Activated T-cell treated with anti-CD3 and anti-CD28 coated beads, Interleukin-2, amount 50 U/mL, for 72 hours (primary cell): ENCODE results near the gene AP2B1. TPM values are rescaled to one million over a fixed set of nuclear protein-coding genes. Genes with fewer than 3 reads are reported as not detected.
"Not testable (repeated sequence)": the region's sequence is repeated elsewhere in the genome, so short reads cannot be mapped to it uniquely, and the experiment has no call there.

Experiments used
- ATAC-seq, 2 donors: fragments of 150-1000 bp; cut with Tn5 transposase; replicated peaks in 1 of 2; 2 replicates each; pipeline ENCODE4 v1.10.0; 2021; ENCODE audit warnings: moderate library complexity in 2 of 2, mild to moderate bottlenecking in 1 of 2
- DNase-seq, 2 donors: peaks; one replicate each; pipeline ENCODE4 v3.0.0; 2021 to 2022; ENCODE audit warnings: mixed read lengths in 1 of 2
- H3K27ac Mint-ChIP-seq: one replicate; pipeline ENCODE4 v1.8.0; 2022; ENCODE audit warnings: mild to moderate bottlenecking, moderate library complexity, mixed read lengths
- H3K27me3 Mint-ChIP-seq: one replicate; pipeline ENCODE4 v1.8.0; 2022; ENCODE audit warnings: low read depth, mixed read lengths
- H3K36me3 Mint-ChIP-seq, 2 donors: one replicate each; pipeline ENCODE4 v1.8.0; 2022; ENCODE audit warnings: mixed read lengths in 2 of 2, mild to moderate bottlenecking in 1 of 2; ENCODE audit not compliant: insufficient read depth in 2 of 2
- H3K4me1 Mint-ChIP-seq: one replicate; pipeline ENCODE4 v1.8.0; 2022; ENCODE audit warnings: low read depth, mixed read lengths
- H3K4me3 Mint-ChIP-seq, 2 donors: one replicate each; pipeline ENCODE4 v1.8.0; 2022; ENCODE audit warnings: mild to moderate bottlenecking in 2 of 2, mixed read lengths in 2 of 2, moderate library complexity in 2 of 2
- H3K9me3 Mint-ChIP-seq, 2 donors: one replicate each; pipeline ENCODE4 v1.8.0; 2022; ENCODE audit warnings: mixed read lengths in 2 of 2
- total RNA-seq, 2 donors: library from RNA; stranded (reverse); gene quantifications; one replicate each; pipeline ENCODE4 v1.2.3, GENCODE V29; 2022

The AP2B1 gene
- total RNA-seq, 2 donors from 2014 or later: 167 to 179 TPM

- H3K4me1 Mint-ChIP-seq: peaks cover 13% of the 10 kb centered on the region
- H3K27ac Mint-ChIP-seq: no peak overlapping the region
- H3K4me3 Mint-ChIP-seq: no peak overlapping the region
- H3K36me3 Mint-ChIP-seq: peaks cover 12 to 15% of the 10 kb centered on the region in 2 donors
- H3K9me3 Mint-ChIP-seq: peaks cover 0 to 2% of the 10 kb centered on the region in 2 donors
- ATAC-seq (no peak), DNase-seq (no peak)
- no peaks in the 10 kb centered on the region for H3K27me3 Mint-ChIP-seq
Measured at GRCh38 chr17:35700150-35700549, 113.0 kb downstream of the AP2B1 start.

DNA sequence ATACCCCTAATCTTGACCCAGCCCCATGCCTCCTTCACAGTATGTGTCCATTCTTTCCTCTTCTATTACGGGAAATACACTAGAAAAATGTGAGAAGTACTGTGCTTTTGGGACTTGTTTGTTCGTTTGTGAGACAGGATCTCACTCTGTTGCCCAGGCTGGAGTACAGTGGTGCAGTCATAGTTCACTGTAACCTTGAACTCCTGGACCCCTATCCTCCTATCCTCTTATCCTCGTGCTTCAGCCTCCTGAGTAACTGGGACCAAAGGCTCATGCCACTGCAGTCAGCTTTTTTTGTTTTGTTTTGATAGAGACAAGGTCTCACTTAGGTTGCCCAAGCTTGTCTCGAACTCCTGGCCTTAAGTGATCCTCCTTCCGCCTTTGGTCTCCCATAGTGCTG, 114.4 kb downstream of the AP2B1 start:
- Mint-ChIP-seq H3K4me1 (peaks cover 20% of the 10 kb centered on the region), H3K27me3 (no peaks in the 10 kb centered on the region), H3K27ac (no peak overlapping the region), H3K4me3 (no peak overlapping the region), H3K9me3 (peaks cover 0 to 2% of the 10 kb centered on the region in 2 donors), H3K36me3 (peaks cover 9 to 11% of the 10 kb centered on the region in 2 donors)
- ATAC-seq (no peak), DNase-seq (no peak)

DNA sequence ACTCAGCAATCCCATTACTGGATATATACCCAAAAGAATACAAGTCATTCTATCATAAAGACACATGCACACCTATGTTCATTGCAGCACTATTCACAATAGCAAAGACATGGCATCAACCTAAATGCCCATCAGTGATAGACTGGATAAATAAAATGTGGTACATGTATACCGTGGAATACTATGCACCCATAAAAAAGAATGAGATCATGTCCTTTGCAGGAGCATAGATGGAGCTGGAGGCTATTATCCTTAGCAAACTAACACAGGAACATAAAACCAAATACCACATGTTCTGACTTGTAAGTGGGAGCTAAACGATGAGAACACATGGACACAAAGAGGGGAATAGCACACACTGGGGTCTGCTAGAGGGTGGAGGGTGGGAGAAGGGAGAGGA, 116.2 kb downstream of the AP2B1 start:
- not testable (repeated sequence) for H3K36me3 Mint-ChIP-seq, DNase-seq, H3K4me3 Mint-ChIP-seq, H3K9me3 Mint-ChIP-seq, H3K27me3 Mint-ChIP-seq, H3K27ac Mint-ChIP-seq, ATAC-seq
- peaks cover 35% of the 10 kb centered on the region for H3K4me1 Mint-ChIP-seq

DNA sequence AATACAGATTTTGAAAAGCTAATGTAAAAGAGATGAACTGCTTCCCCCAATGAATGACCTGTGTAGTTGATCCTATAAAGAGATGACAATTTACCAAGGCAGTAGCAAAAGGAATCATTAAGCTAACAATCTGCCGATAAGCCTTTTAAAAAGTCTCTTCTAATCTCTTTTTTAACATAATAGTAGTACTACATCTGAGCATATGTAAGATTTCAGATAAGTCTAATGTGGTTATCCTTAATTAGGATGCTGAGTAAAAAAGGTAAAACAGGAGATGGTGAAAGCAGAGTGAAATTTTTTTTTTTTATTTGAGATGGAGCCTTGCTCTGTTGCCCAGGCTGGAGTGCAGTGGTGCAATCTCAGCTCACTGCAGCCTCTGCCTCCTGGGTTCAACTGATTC, 118.1 kb downstream of the AP2B1 start:
- peaks cover 11 to 13% of the 10 kb centered on the region in 2 donors for H3K36me3 Mint-ChIP-seq
- H3K27ac Mint-ChIP-seq: no peak overlapping the region
- H3K9me3 Mint-ChIP-seq: peaks cover 0 to 2% of the 10 kb centered on the region in 2 donors
- no peak overlapping the region for H3K4me3 Mint-ChIP-seq
- no peaks in the 10 kb centered on the region for H3K27me3 Mint-ChIP-seq
- DNase-seq (no peak), ATAC-seq (no peak)
- peaks cover 40% of the 10 kb centered on the region for H3K4me1 Mint-ChIP-seq

- H3K27me3 Mint-ChIP-seq: no peaks in the 10 kb centered on the region
- H3K36me3 Mint-ChIP-seq: peaks cover 11 to 17% of the 10 kb centered on the region in 2 donors
- no peak overlapping the region for H3K27ac Mint-ChIP-seq
- H3K4me1 Mint-ChIP-seq: peaks cover 40% of the 10 kb centered on the region
- ATAC-seq (no peak), DNase-seq (no peak)
- no peak overlapping the region for H3K4me3 Mint-ChIP-seq
- peaks cover 0 to 2% of the 10 kb centered on the region in 2 donors for H3K9me3 Mint-ChIP-seq
Measured at GRCh38 chr17:35705705-35706104, 118.6 kb downstream of the AP2B1 start.

DNA sequence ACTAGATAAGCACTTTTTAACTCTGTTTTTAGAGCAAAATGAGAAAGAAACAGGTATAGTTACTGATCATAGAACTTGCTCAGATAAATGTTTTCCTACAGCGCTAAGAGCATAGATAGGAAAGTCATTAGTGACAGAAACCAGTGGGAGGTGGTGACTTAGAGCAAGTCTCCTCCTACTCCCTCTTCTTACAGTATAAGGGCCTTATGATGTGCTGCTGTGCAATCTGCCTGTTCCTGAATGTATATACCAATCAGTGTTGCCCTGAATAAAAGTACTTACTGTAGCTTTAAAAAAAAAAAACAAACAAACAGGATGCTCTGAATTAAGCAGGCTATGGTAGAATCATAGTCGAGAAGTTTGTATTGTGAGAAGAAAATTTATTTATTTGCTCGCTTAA, 121.0 kb downstream of the AP2B1 start:
- Mint-ChIP-seq H3K4me3 (no peak overlapping the region), H3K36me3 (peaks cover 3 to 11% of the 10 kb centered on the region in 2 donors), H3K27ac (no peak overlapping the region), H3K27me3 (no peaks in the 10 kb centered on the region), H3K4me1 (peaks cover 52% of the 10 kb centered on the region), H3K9me3 (no peaks in the 10 kb centered on the region)
- ATAC-seq (peak; percentile 71 to 84), DNase-seq (no peak)

DNA sequence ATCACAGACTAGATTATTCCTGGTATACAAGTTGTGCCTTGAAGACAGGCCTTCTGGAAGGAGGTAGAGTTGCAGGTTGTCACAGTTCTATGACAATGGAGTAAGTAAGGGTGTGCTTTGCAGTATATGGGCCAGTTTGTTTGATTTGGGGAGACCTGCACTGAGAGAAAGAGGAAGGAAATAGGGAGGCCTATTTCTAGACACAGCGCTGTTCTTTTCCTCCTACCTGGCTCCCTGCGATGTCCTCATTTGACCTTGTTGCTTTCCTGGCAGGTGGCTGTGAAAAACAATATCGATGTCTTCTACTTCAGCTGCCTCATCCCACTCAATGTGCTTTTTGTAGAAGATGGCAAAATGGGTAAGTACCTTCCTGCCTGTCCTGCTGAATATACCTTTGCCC, 121.8 kb downstream of the AP2B1 start:
- Mint-ChIP-seq H3K27me3 (no peaks in the 10 kb centered on the region), H3K36me3 (peaks cover 1 to 11% of the 10 kb centered on the region in 2 donors), H3K27ac (peak overlapping the region; percentile 39), H3K4me3 (no peak overlapping the region), H3K4me1 (peaks cover 51% of the 10 kb centered on the region), H3K9me3 (no peaks in the 10 kb centered on the region)
- DNase-seq (no peak), ATAC-seq (no peak)

- no peak for DNase-seq
- Mint-ChIP-seq H3K4me3 (no peak overlapping the region), H3K4me1 (peaks cover 42% of the 10 kb centered on the region), H3K27ac (no peak overlapping the region), H3K27me3 (no peaks in the 10 kb centered on the region), H3K9me3 (no peaks in the 10 kb centered on the region), H3K36me3 (peaks cover 1 to 11% of the 10 kb centered on the region in 2 donors)
- ATAC-seq: no peak
Measured at GRCh38 chr17:35709874-35710273, 122.8 kb downstream of the AP2B1 start.

DNA sequence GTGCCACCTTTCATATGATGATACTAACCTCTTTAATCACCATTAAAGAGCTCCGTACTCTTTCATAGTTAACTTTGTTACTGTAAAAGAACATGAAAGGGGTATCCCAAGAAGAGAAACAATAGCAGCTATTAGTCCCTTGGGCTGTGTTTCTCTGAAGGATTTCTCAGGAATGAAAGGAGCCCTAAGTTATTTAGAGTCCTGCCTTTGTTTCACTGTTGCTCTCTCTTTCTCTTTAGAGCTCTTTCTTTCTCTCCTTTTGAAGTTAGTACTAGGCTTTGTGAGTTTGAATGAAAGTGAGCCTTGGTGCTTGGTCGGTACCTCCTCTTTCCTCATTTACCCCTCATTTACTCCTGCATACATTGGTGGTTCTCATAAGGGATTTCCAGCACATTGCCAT, 123.8 kb downstream of the AP2B1 start:
- Mint-ChIP-seq H3K27me3 (no peaks in the 10 kb centered on the region), H3K36me3 (peaks cover 1 to 11% of the 10 kb centered on the region in 2 donors), H3K4me1 (peaks cover 32% of the 10 kb centered on the region), H3K27ac (no peak overlapping the region), H3K4me3 (no peak overlapping the region), H3K9me3 (no peaks in the 10 kb centered on the region)
- ATAC-seq: no peak
- no peak for DNase-seq

GRCh38 chr17:35713069-35713728, 126.1 kb downstream of the AP2B1 start:
- no peak for ATAC-seq
- peaks cover 1 to 16% of the 10 kb centered on the region in 2 donors for H3K36me3 Mint-ChIP-seq
- H3K4me1 Mint-ChIP-seq: peaks cover 18% of the 10 kb centered on the region

DNA sequence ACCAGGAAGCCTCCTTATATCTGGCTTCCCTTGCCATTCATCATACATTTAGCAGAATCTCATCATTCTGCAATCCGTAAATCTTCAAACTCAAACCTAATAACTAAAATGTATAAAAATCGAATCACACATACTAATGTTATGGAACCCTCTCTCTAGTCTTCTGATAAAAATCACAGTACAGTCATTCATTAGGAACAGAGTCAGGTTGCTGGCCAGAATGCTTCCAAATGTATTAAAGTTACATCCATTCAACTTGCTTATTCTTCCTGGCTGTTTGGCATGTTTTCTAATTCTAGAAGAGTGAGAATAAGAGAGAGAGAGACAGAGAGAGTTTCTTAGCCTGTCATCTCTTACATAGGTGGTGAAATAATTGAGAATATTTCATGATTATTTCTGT, 127.9 kb downstream of the AP2B1 start:
- DNase-seq (no peak), ATAC-seq (no peak)
- H3K4me1 Mint-ChIP-seq: peaks cover 12% of the 10 kb centered on the region
- H3K9me3 Mint-ChIP-seq: no peaks in the 10 kb centered on the region
- H3K27ac Mint-ChIP-seq: no peak overlapping the region
- H3K36me3 Mint-ChIP-seq: peaks cover 0 to 15% of the 10 kb centered on the region in 2 donors
- no peak overlapping the region for H3K4me3 Mint-ChIP-seq
- no peaks in the 10 kb centered on the region for H3K27me3 Mint-ChIP-seq

More at GRCh38 chr17:35713069-35713728, 126.1 kb downstream of the AP2B1 start:
- Mint-ChIP-seq H3K9me3 (no peaks in the 10 kb centered on the region), H3K27ac (no peak overlapping the region), H3K4me3 (no peak overlapping the region), H3K27me3 (no peaks in the 10 kb centered on the region)
- DNase-seq: no peak

DNA sequence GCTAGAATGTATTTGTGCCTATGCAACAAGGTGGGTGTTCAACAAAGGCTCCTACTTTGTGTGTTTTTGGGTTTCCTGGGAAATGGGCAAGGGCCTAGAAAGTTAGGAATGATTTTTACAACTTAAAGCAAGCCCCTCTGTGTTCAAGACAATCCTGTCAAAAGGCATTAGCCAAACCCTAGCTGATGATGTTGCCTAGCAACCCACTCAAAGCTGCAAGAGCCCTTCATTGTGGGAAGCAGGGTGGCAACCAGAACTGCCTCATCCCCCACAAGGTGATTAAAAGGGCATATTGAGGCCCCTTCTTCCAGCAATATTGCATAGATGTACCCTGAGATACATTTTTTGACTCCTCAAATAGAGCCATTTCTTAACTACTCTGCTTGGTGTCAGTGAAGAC, 128.3 kb downstream of the AP2B1 start:
- Mint-ChIP-seq H3K4me3 (no peak overlapping the region), H3K9me3 (no peaks in the 10 kb centered on the region), H3K27ac (no peak overlapping the region), H3K4me1 (peaks cover 12% of the 10 kb centered on the region), H3K27me3 (no peaks in the 10 kb centered on the region), H3K36me3 (peaks cover 0 to 13% of the 10 kb centered on the region in 2 donors)
- ATAC-seq (no peak), DNase-seq (no peak)

DNA sequence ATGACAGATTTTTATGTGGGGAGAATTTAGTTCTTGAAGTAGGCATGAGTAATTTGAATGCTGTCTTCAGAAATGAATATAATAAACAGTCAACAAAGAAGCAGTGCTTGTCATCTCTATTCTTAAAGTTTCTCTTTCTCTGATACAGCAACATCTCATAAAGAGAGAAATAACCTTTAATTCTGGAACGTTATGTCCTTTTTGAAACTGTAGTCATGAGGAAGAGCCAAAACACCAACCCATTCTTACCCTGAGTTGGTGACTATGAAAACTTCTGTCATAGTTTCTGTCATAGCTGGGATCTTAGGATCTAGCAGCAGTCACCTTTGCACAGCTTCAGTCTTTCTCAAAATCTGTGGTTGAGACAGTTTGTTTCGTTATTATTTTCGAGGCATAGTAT, 129.1 kb downstream of the AP2B1 start:
- ATAC-seq (peak; percentile 40 to 76), DNase-seq (no peak)
- Mint-ChIP-seq H3K27me3 (no peaks in the 10 kb centered on the region), H3K36me3 (peaks cover 2 to 13% of the 10 kb centered on the region in 2 donors), H3K9me3 (no peaks in the 10 kb centered on the region), H3K27ac (no peak overlapping the region), H3K4me1 (peaks cover 10% of the 10 kb centered on the region), H3K4me3 (no peak overlapping the region)

- no peaks in the 10 kb centered on the region for H3K9me3 Mint-ChIP-seq
- no peak for DNase-seq
- no peak overlapping the region for H3K27ac Mint-ChIP-seq
- H3K27me3 Mint-ChIP-seq: no peaks in the 10 kb centered on the region
- ATAC-seq: no peak
- peaks cover 2 to 14% of the 10 kb centered on the region in 2 donors for H3K36me3 Mint-ChIP-seq
- H3K4me1 Mint-ChIP-seq: peaks cover 2% of the 10 kb centered on the region
- H3K4me3 Mint-ChIP-seq: no peak overlapping the region
Measured at GRCh38 chr17:35716897-35717465, 129.9 kb downstream of the AP2B1 start.
